Measurements from ENCODE around the gene CACNG4. TPM values are rescaled to one million over a fixed set of nuclear protein-coding genes. Genes with fewer than 3 reads are reported as not detected.

CACNG4 gene
- total RNA-seq, 1 experiment from 2014 or later: not detected

GRCh38 chr17:66942451-66943264 lies 21.8 kb upstream of the CACNG4 start:
- BruUV-seq (replicated peaks): no TSS peak
- TF ChIP-seq CTCF (IDR thresholded peaks at IDR 0.05 in 2 of 3, conservative IDR thresholded peaks at IDR 0.05 in 1 of 3; ENCODE audit: borderline replicate concordance in 1 of 3, insufficient read depth in 1 of 3, low read depth in 2 of 3, low read length in 2 of 3) (no peak), EZH2phosphoT487 (IDR thresholded peaks at IDR 0.05; ENCODE audit: borderline replicate concordance) (no peak), ATF3 (IDR thresholded peaks at IDR 0.05) (no peak), SP1 (IDR thresholded peaks at IDR 0.05; ENCODE audit: low read depth) (no peak), ZNF274 (IDR thresholded peaks at IDR 0.05; ENCODE audit: low read depth, low read length) (no peak), RAD21 (IDR thresholded peaks at IDR 0.05; ENCODE audit: low read depth) (no peak), CBX3 (IDR thresholded peaks at IDR 0.05; ENCODE audit: low read depth) (no peak), MAX (IDR thresholded peaks at IDR 0.05) (no peak), REST (IDR thresholded peaks at IDR 0.05; ENCODE audit: low read depth) (no peak), SIN3A (IDR thresholded peaks at IDR 0.05; ENCODE audit: low read depth) (no peak), SRF (IDR thresholded peaks at IDR 0.05; ENCODE audit: low read depth) (no peak), YY1 (IDR thresholded peaks at IDR 0.05; ENCODE audit: extremely low read depth, insufficient replicate concordance, low read depth, low read length) (no peak), POLR2AphosphoS5 (IDR thresholded peaks at IDR 0.05; ENCODE audit: low read depth, low read length) (no peak), ELF1 (IDR thresholded peaks at IDR 0.05; ENCODE audit: borderline replicate concordance, low read depth) (no peak), CEBPB (IDR thresholded peaks at IDR 0.05; ENCODE audit: low read depth) (no peak)
- H3K27ac ChIP-seq (ENCODE audit: low read depth, low read length): no peak overlapping the region
- intact Hi-C loops (cut with micrococcal nuclease): no loop called here
- H3K9me2 ChIP-seq (ENCODE audit: insufficient read depth): no peaks in the 10 kb centered on the region
- no peak overlapping the region for H3K4me2 ChIP-seq (ENCODE audit: low read length)
- H3K9me3 ChIP-seq (ENCODE audit: control insufficient read depth in 1 of 2, insufficient read depth in 1 of 2, low read depth in 1 of 2, low read length in 2 of 2): peaks cover 0 to 5% of the 10 kb centered on the region in 2 experiments; a peak in 1 of 4 replicates
- peaks cover 0 to 11% of the 10 kb centered on the region in 2 experiments; a peak in 1 of 4 replicates for H3K4me1 ChIP-seq (ENCODE audit: control insufficient read depth in 1 of 2, insufficient read depth in 2 of 2, low read length in 2 of 2)
- POLR2A ChIA-PET: no interaction called here
- no peaks in the 10 kb centered on the region for H3K27me3 ChIP-seq (ENCODE audit: insufficient read depth, low read length)
- ATAC-seq (no peak), DNase-seq (ENCODE audit: low read depth, low spot score) (no peak)
- no peak overlapping the region for H3K9ac ChIP-seq (ENCODE audit: low read length)
- H3K36me3 ChIP-seq (ENCODE audit: control insufficient read depth in 1 of 2, insufficient read depth in 2 of 2, low read length in 2 of 2): no peaks in the 10 kb centered on the region
- no peak overlapping the region for H3K4me3 ChIP-seq (replicated peaks in 1 of 2; ENCODE audit: low read depth in 1 of 2, low read length in 2 of 2)
- H3K79me2 ChIP-seq (ENCODE audit: insufficient read depth, low read length): no peaks in the 10 kb centered on the region
- RAD21 ChIA-PET (ENCODE audit: low non-redundant PET in 1 of 2, low total read pairs in 2 of 2, uncharacterized antibody in 2 of 2, unreplicated experiment in 2 of 2): interaction anchor here in 1 of 2 experiments (0.7 kb wide), 1 partner anchor 11 kb away, joined by 3 read pairs; no protein-coding TSS in a partner anchor
- no peaks in the 10 kb centered on the region for H4K20me1 ChIP-seq (ENCODE audit: insufficient read depth)
- CTCF ChIA-PET: no interaction called here
- H2AFZ ChIP-seq (ENCODE audit: low read depth, low read length, poor library complexity, severe bottlenecking): no peak overlapping the region

All from HCT116 (cell line).